K562 (cell line): ENCODE measurements around the gene CREB5. TPM values are rescaled to one million over a fixed set of nuclear protein-coding genes. Genes with fewer than 3 reads are reported as not detected.

Source experiments
- ATAC-seq: fragments of 200-7000 bp; cut with Tn5 transposase; 3 replicates; pipeline ENCODE4 v1.9.1; 2020; ENCODE audit warnings: moderate library complexity
- BruUV-seq: library from RNA; stranded (reverse); fragments of 400-500 nt; replicated peaks from 2 replicates; lab custom pipeline; 2021; lab: Mats Ljungman, UMichigan
- CTCF ChIA-PET: fragments of 300-600 bp; formaldehyde crosslinking; extraction: SDS; loops from one replicate; lab custom pipeline; 2021; ENCODE audit warnings: low intra/inter-chr PET ratio; lab: Yijun Ruan, JAX
- POLR2A ChIA-PET: fragments of 300-600, 350-650 bp; sonication (Branson Sonifier 250); formaldehyde crosslinking; extraction: SDS; loops from one replicate; lab custom pipeline; 2021; ENCODE audit warnings: antibody characterized with exemption, inconsistent platforms; lab: Yijun Ruan, JAX
- DNase-seq, 4 experiments: peaks; one replicate each; pipeline versions ENCODE4 v3.0.0 to v3.0.0-alpha.2; 2011 to 2018; ENCODE audit warnings: low spot score in 3 of 4, mixed read lengths in 3 of 4; ENCODE audit errors: extremely low read depth in 1 of 4
- FAIRE-seq: peaks from 2 replicates; lab custom pipeline; 2011; peaks lifted over from hg19 to GRCh38; lab: Jason Lieb, UNC
- H2AFZ ChIP-seq: 2 replicates; pipeline ENCODE4 v1.6.0; 2011; ENCODE audit warnings: low read depth, low read length, control low read depth, inconsistent platforms
- H3K27ac ChIP-seq: fragments of 200-600 bp; 3 replicates; pipeline ENCODE4 v1.8.0; 2011; ENCODE audit warnings: low read depth, mild to moderate bottlenecking, control low read depth, inconsistent platforms, low read length, moderate library complexity, mixed read lengths; ENCODE audit errors: extremely low read depth
- H3K27me3 ChIP-seq, 2 experiments: fragments of 300-600 bp in 1 of 2; 2 replicates in 1 of 2; 3 replicates in 1 of 2; pipeline versions ENCODE4 v1.6.0 to v1.8.0; 2011; ENCODE audit warnings: inconsistent platforms in 2 of 2, low read length in 2 of 2, mild to moderate bottlenecking in 1 of 2, mixed read lengths in 1 of 2, moderate library complexity in 1 of 2; ENCODE audit not compliant: control insufficient read depth in 2 of 2, insufficient read depth in 2 of 2
- H3K36me3 ChIP-seq: fragments of 300-600 bp; 3 replicates; pipeline ENCODE4 v1.8.0; 2011; ENCODE audit warnings: mild to moderate bottlenecking, low read length, inconsistent platforms; ENCODE audit not compliant: control insufficient read depth, insufficient read depth
- H3K4me1 ChIP-seq, 2 experiments: fragments of 200-600 bp in 1 of 2; replicated peaks in 1 of 2; 2 replicates in 1 of 2; 3 replicates in 1 of 2; pipeline versions ENCODE4 v1.5.1 to v1.8.0; 2011; ENCODE audit warnings: inconsistent platforms in 2 of 2, low read length in 2 of 2, mild to moderate bottlenecking in 1 of 2, mixed read lengths in 1 of 2, moderate library complexity in 1 of 2; ENCODE audit not compliant: control insufficient read depth in 2 of 2, insufficient read depth in 2 of 2
- H3K4me2 ChIP-seq: 2 replicates; pipeline ENCODE4 v1.6.1; 2011; ENCODE audit warnings: low read length, control low read depth, inconsistent platforms, mixed read lengths; ENCODE audit not compliant: insufficient read depth
- H3K4me3 ChIP-seq: fragments of 200-600 bp; sonication (generic), shearing (Covaris generic); 2 replicates; pipeline ENCODE4 v1.5.1; 2016; ENCODE audit warnings: control low read depth, inconsistent platforms
- H3K79me2 ChIP-seq: fragments of 200-600 bp; 3 replicates; pipeline ENCODE4 v1.8.0; 2011; ENCODE audit warnings: low read length, inconsistent platforms; ENCODE audit not compliant: control insufficient read depth, insufficient read depth
- H3K9ac ChIP-seq, 2 experiments: 2 replicates each; pipeline versions ENCODE4 v1.6.0 to v1.6.1; 2011; ENCODE audit warnings: low read depth in 2 of 2, low read length in 2 of 2, control low read depth in 1 of 2, inconsistent platforms in 1 of 2, mild to moderate bottlenecking in 1 of 2, mixed read lengths in 1 of 2; ENCODE audit not compliant: insufficient read depth in 1 of 2
- H3K9me1 ChIP-seq: one replicate; pipeline ENCODE4 v1.6.0; 2011; ENCODE audit warnings: inconsistent platforms, mild to moderate bottlenecking, low read length, moderate library complexity; ENCODE audit not compliant: control insufficient read depth, insufficient read depth
- H3K9me3 ChIP-seq: replicated peaks from 2 replicates; pipeline ENCODE4 v1.5.1; 2011; ENCODE audit warnings: low read depth, low read length, inconsistent platforms; ENCODE audit not compliant: control insufficient read depth, insufficient read depth
- H4K20me1 ChIP-seq: replicated peaks from 2 replicates; pipeline ENCODE4 v1.6.1; 2011; ENCODE audit warnings: low read length, inconsistent platforms, mixed read lengths; ENCODE audit not compliant: control insufficient read depth, insufficient read depth
- NFIC ChIP-seq: fragments of 450-650 bp; IDR thresholded peaks from 2 replicates; pipeline ENCODE4 v1.6.1; 2017; ENCODE audit warnings: mild to moderate bottlenecking, inconsistent platforms
- PATZ1 ChIP-seq: fragments of 250-450 bp; sonication (Bioruptor Pico); IDR thresholded peaks from 2 replicates; pipeline ENCODE4 v1.5.0; 2020; ENCODE audit warnings: mild to moderate bottlenecking, borderline replicate concordance
- RNF2 ChIP-seq: sonication (generic); IDR thresholded peaks from 2 replicates; pipeline ENCODE4 v1.6.1; 2016
- RUNX1 ChIP-seq: sonication (generic); IDR thresholded peaks from 2 replicates; pipeline ENCODE4 v1.6.1; 2016; ENCODE audit warnings: antibody characterized with exemption, low read depth
- SAFB ChIP-seq: fragments of 200-400 bp; formaldehyde crosslinking; IDR thresholded peaks from 2 replicates; pipeline ENCODE4 v1.6.1; 2017; ENCODE audit warnings: low read depth, low read length, borderline replicate concordance
- ZNF696 ChIP-seq: fragments of 250-450 bp; sonication (Bioruptor Pico); conservative IDR thresholded peaks from 2 replicates; pipeline ENCODE4 v1.4.0; 2020; ENCODE audit warnings: mild to moderate bottlenecking, moderate library complexity
- ZSCAN32 ChIP-seq: fragments of 450-650 bp; formaldehyde crosslinking; IDR thresholded peaks from 2 replicates; pipeline ENCODE4 v1.4.0; 2020; ENCODE audit warnings: mild to moderate bottlenecking, moderate library complexity
- WGBS: fragments of 100-300 bp; shearing (Covaris generic); methylation state at CpG from one replicate; pipeline ENCODE4 v1.1.6; 2016; ENCODE audit warnings: low coverage, mixed read lengths; ENCODE audit not compliant: insufficient coverage; ENCODE audit errors: missing lambda C conversion rate; 5-methylcytosine and 5-hydroxymethylcytosine counted together
- in situ Hi-C: fragments of 300-500 bp; cut with MboI; formaldehyde crosslinking; loops from 4 replicates; pipeline ENCODE4 v1.15.0; 2018; ENCODE audit warnings: inconsistent platforms, mixed read lengths
- intact Hi-C: fragments of 100-400 bp; cut with micrococcal nuclease; formaldehyde crosslinking; loops from 2 replicates; pipeline ENCODE4 v1.14.2; 2022
- polyA plus RNA-seq, 8 experiments: library from polyadenylated mRNA; depleted of rRNA in 4 of 8; stranded (reverse) in 5 of 8; unstranded in 3 of 8; fragments of >200 nt; fragmentation: Nextera tagmentation in 2 of 8; fragmentation: Illumina TruSeq in 1 of 8; extraction: Ambion mirVana in 2 of 8; extraction: Trizol in 1 of 8; gene quantifications; 2 replicates each; pipeline versions ENCODE4 v1.2.1 to v1.2.3, GENCODE V29; 2011 to 2014; ENCODE audit warnings: inconsistent platforms in 1 of 8, missing spikeins in 1 of 8
- total RNA-seq, 7 experiments: library from RNA; depleted of rRNA in 6 of 7; stranded (reverse); fragments of >200 nt in 6 of 7; fragmentation: Illumina TruSeq in 2 of 7; extraction: Trizol in 2 of 7; gene quantifications; 2 replicates each; pipeline versions ENCODE4 v1.2.1 to v1.2.3, GENCODE V29; 2011 to 2021; ENCODE audit warnings: low replicate concordance in 1 of 7
- TF ChIP-seq, protein P1 (sequence below): sonication (generic); formaldehyde crosslinking; IDR thresholded peaks from 2 replicates; pipeline ENCODE4 v1.5.0; 2020; ENCODE audit warnings: missing genetic modification reagents
- TF ChIP-seq, protein P2 (sequence below): fragments of 250-450 bp; sonication (Bioruptor Pico); IDR thresholded peaks from 2 replicates; pipeline ENCODE4 v1.8.0; 2022; ENCODE audit warnings: moderate library complexity, mild to moderate bottlenecking, inconsistent platforms
- TF ChIP-seq, protein P3 (sequence below): fragments of 250-450 bp; sonication (Bioruptor Pico); IDR thresholded peaks from 2 replicates; pipeline ENCODE4 v1.4.0; 2020; ENCODE audit warnings: mild to moderate bottlenecking, moderate library complexity

Gene CREB5
- total and polyA plus RNA-seq, 9 of the 15 experiments (the other 6 are each of a cell fraction or from before 2014, with no cell fraction given): 0.33 to 6.4 (median 1.8) TPM

GRCh38 chr7:28586736-28587135, 174.4 kb downstream of the CREB5 start:
- TF ChIP-seq ZNF696 (CRISPR knock-in tag): no peak
- peak; percentile 31; the same call in 1 of the 2 replicates for TF ChIP-seq NFIC
- TF ChIP-seq, all 486 proteins: peak for 1
- Histone ChIP-seq H4K20me1 (no peaks in the 10 kb centered on the region), H3K27me3 (peaks cover 0 to 2% of the 10 kb centered on the region in 2 experiments; a peak in 1 of 5 replicates), H3K9me3 (no peaks in the 10 kb centered on the region), H3K79me2 (no peaks in the 10 kb centered on the region), H3K27ac (no peak overlapping the region), H3K9me1 (no peaks in the 10 kb centered on the region), H3K4me2 (no peak overlapping the region), H2AFZ (no peak overlapping the region), H3K4me1 (no peaks in the 10 kb centered on the region), H3K9ac (no peak overlapping the region), H3K4me3 (no peak overlapping the region), H3K36me3 (no peaks in the 10 kb centered on the region)
- ATAC-seq (no peak), DNase-seq (no peak), FAIRE-seq (no peak)
- CTCF ChIA-PET: no interaction called here
- intact Hi-C loops: no loop called here
- BruUV-seq: no TSS peak
- POLR2A ChIA-PET: no interaction called here
- in situ Hi-C loops: no loop called here
- 0% methylated on average over 4 of the region's 4 CpGs for WGBS

- no TSS peak for BruUV-seq
- no peaks in the 10 kb centered on the region for H3K9me1 ChIP-seq
- 0% methylated on average over 3 of the region's 3 CpGs for WGBS
- FAIRE-seq (no peak), ATAC-seq (no peak), DNase-seq (no peak)
- ChIA-PET CTCF (no interaction called here), POLR2A (no interaction called here)
- intact Hi-C loops: no loop called here
- no peak overlapping the region for H3K9ac ChIP-seq
- no peaks in the 10 kb centered on the region for H3K79me2 ChIP-seq
- no peak overlapping the region for H3K4me3 ChIP-seq
- no peak overlapping the region for H3K4me2 ChIP-seq
- H3K27ac ChIP-seq: no peak overlapping the region
- no peaks in the 10 kb centered on the region for H3K9me3 ChIP-seq
- H3K36me3 ChIP-seq: no peaks in the 10 kb centered on the region
- H2AFZ ChIP-seq: no peak overlapping the region
- peaks cover 0 to 2% of the 10 kb centered on the region in 2 experiments; a peak in 1 of 5 replicates for H3K27me3 ChIP-seq
- H4K20me1 ChIP-seq: no peaks in the 10 kb centered on the region
- no peaks in the 10 kb centered on the region for H3K4me1 ChIP-seq
- in situ Hi-C loops: no loop called here
- TF ChIP-seq RUNX1: no peak
- TF ChIP-seq PATZ1: no peak
- TF ChIP-seq, protein P1, sequence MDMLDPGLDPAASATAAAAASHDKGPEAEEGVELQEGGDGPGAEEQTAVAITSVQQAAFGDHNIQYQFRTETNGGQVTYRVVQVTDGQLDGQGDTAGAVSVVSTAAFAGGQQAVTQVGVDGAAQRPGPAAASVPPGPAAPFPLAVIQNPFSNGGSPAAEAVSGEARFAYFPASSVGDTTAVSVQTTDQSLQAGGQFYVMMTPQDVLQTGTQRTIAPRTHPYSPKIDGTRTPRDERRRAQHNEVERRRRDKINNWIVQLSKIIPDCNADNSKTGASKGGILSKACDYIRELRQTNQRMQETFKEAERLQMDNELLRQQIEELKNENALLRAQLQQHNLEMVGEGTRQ (CRISPR knock-in tag): no peak
- no peak for TF ChIP-seq RNF2
- TF ChIP-seq, protein P2, sequence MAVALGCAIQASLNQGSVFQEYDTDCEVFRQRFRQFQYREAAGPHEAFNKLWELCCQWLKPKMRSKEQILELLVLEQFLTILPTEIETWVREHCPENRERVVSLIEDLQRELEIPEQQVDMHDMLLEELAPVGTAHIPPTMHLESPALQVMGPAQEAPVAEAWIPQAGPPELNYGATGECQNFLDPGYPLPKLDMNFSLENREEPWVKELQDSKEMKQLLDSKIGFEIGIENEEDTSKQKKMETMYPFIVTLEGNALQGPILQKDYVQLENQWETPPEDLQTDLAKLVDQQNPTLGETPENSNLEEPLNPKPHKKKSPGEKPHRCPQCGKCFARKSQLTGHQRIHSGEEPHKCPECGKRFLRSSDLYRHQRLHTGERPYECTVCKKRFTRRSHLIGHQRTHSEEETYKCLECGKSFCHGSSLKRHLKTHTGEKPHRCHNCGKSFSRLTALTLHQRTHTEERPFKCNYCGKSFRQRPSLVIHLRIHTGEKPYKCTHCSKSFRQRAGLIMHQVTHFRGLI (CRISPR knock-in tag): no peak
- no peak for TF ChIP-seq SAFB
- TF ChIP-seq, protein P3, sequence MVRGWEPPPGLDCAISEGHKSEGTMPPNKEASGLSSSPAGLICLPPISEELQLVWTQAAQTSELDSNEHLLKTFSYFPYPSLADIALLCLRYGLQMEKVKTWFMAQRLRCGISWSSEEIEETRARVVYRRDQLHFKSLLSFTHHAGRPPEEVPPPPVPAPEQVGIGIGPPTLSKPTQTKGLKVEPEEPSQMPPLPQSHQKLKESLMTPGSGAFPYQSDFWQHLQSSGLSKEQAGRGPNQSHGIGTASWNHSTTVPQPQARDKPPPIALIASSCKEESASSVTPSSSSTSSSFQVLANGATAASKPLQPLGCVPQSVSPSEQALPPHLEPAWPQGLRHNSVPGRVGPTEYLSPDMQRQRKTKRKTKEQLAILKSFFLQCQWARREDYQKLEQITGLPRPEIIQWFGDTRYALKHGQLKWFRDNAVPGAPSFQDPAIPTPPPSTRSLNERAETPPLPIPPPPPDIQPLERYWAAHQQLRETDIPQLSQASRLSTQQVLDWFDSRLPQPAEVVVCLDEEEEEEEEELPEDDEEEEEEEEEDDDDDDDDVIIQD: no peak
- no peak for TF ChIP-seq ZSCAN32 (CRISPR knock-in tag)
Observed at GRCh38 chr7:28587211-28587610, 174.9 kb downstream of the CREB5 start.
